ENCODE results near the gene KIAA1614.

The KIAA1614 gene

GRCh38 chr1:180912801-180913565, at the start of gene KIAA1614:
KIAA1614 (plus strand) TSS chr1:180912897; CDS start chr1:180913244, 347 bp downstream.
- Mint-ChIP-seq H3K36me3 (ENCODE audit: low read depth) (no peaks in the 10 kb centered on the region), H3K4me3 (peak within 1 kb of the TSS; percentile 42), H3K27me3 (ENCODE audit: low read depth) (peaks cover 38% of the 10 kb centered on the region), H3K27ac (no peak within 1 kb of the TSS), H3K9me3 (no peaks in the 10 kb centered on the region), H3K4me1 (ENCODE audit: low read depth) (peaks cover 17% of the 10 kb centered on the region)

GRCh38 chr1:180863158-180863775, 49.4 kb upstream of the KIAA1614 start:
- no peak overlapping the region for H3K27ac Mint-ChIP-seq
- H3K4me1 Mint-ChIP-seq (ENCODE audit: low read depth) = no peaks in the 10 kb centered on the region
- H3K4me3 Mint-ChIP-seq = no peak overlapping the region
- H3K27me3 Mint-ChIP-seq (ENCODE audit: low read depth) = no peaks in the 10 kb centered on the region
- H3K9me3 Mint-ChIP-seq = no peaks in the 10 kb centered on the region
- H3K36me3 Mint-ChIP-seq (ENCODE audit: low read depth) = peaks cover 4% of the 10 kb centered on the region

- Mint-ChIP-seq H3K4me3 (no peak overlapping the region), H3K27me3 (ENCODE audit: low read depth) (no peaks in the 10 kb centered on the region), H3K27ac (peak overlapping the region; percentile 3), H3K4me1 (ENCODE audit: low read depth) (no peaks in the 10 kb centered on the region), H3K36me3 (ENCODE audit: low read depth) (peaks cover 5% of the 10 kb centered on the region), H3K9me3 (no peaks in the 10 kb centered on the region)
Measured at GRCh38 chr1:180881806-180882509, 30.7 kb upstream of the KIAA1614 start.

- H3K9me3 Mint-ChIP-seq = no peaks in the 10 kb centered on the region
- peaks cover 5% of the 10 kb centered on the region for H3K4me1 Mint-ChIP-seq (ENCODE audit: low read depth)
- H3K4me3 Mint-ChIP-seq = no peak overlapping the region
- H3K27ac Mint-ChIP-seq = no peak overlapping the region
- no peaks in the 10 kb centered on the region for H3K27me3 Mint-ChIP-seq (ENCODE audit: low read depth)
- peaks cover 5% of the 10 kb centered on the region for H3K36me3 Mint-ChIP-seq (ENCODE audit: low read depth)
Measured at GRCh38 chr1:180884588-180885300, 28.0 kb upstream of the KIAA1614 start.

GRCh38 chr1:180886338-180886737, 26.4 kb upstream of the KIAA1614 start:
- Mint-ChIP-seq H3K27ac (no peak overlapping the region), H3K27me3 (ENCODE audit: low read depth) (no peaks in the 10 kb centered on the region), H3K4me1 (ENCODE audit: low read depth) (peaks cover 5% of the 10 kb centered on the region), H3K9me3 (no peaks in the 10 kb centered on the region), H3K36me3 (ENCODE audit: low read depth) (peaks cover 5% of the 10 kb centered on the region), H3K4me3 (no peak overlapping the region)

GRCh38 chr1:180887841-180888240, 24.9 kb upstream of the KIAA1614 start:
- Mint-ChIP-seq H3K36me3 (ENCODE audit: low read depth) (peaks cover 5% of the 10 kb centered on the region), H3K4me1 (ENCODE audit: low read depth) (peaks cover 7% of the 10 kb centered on the region), H3K4me3 (no peak overlapping the region)

GRCh38 chr1:180888870-180889269, 23.8 kb upstream of the KIAA1614 start:
- H3K4me1 Mint-ChIP-seq (ENCODE audit: low read depth) = peaks cover 13% of the 10 kb centered on the region
- H3K9me3 Mint-ChIP-seq = no peaks in the 10 kb centered on the region
- H3K27me3 Mint-ChIP-seq (ENCODE audit: low read depth) = no peaks in the 10 kb centered on the region
- peaks cover 3% of the 10 kb centered on the region for H3K36me3 Mint-ChIP-seq (ENCODE audit: low read depth)
- H3K27ac Mint-ChIP-seq = no peak overlapping the region
- H3K4me3 Mint-ChIP-seq = no peak overlapping the region

More at GRCh38 chr1:180887841-180888240, 24.9 kb upstream of the KIAA1614 start:
- H3K27me3 Mint-ChIP-seq (ENCODE audit: low read depth) = no peaks in the 10 kb centered on the region
- no peaks in the 10 kb centered on the region for H3K9me3 Mint-ChIP-seq
- no peak overlapping the region for H3K27ac Mint-ChIP-seq

GRCh38 chr1:180889325-180889724, 23.4 kb upstream of the KIAA1614 start:
- peaks cover 13% of the 10 kb centered on the region for H3K4me1 Mint-ChIP-seq (ENCODE audit: low read depth)
- no peak overlapping the region for H3K4me3 Mint-ChIP-seq
- no peak overlapping the region for H3K27ac Mint-ChIP-seq
- H3K36me3 Mint-ChIP-seq (ENCODE audit: low read depth) = peaks cover 4% of the 10 kb centered on the region
- no peaks in the 10 kb centered on the region for H3K27me3 Mint-ChIP-seq (ENCODE audit: low read depth)
- no peaks in the 10 kb centered on the region for H3K9me3 Mint-ChIP-seq

- Mint-ChIP-seq H3K4me3 (no peak overlapping the region), H3K27me3 (ENCODE audit: low read depth) (no peaks in the 10 kb centered on the region), H3K27ac (no peak overlapping the region), H3K9me3 (no peaks in the 10 kb centered on the region), H3K4me1 (ENCODE audit: low read depth) (peaks cover 13% of the 10 kb centered on the region), H3K36me3 (ENCODE audit: low read depth) (peaks cover 8% of the 10 kb centered on the region)
Measured at GRCh38 chr1:180892272-180892671, 20.4 kb upstream of the KIAA1614 start.

- Mint-ChIP-seq H3K4me1 (ENCODE audit: low read depth) (peaks cover 13% of the 10 kb centered on the region), H3K9me3 (no peaks in the 10 kb centered on the region), H3K27ac (no peak overlapping the region), H3K27me3 (ENCODE audit: low read depth) (no peaks in the 10 kb centered on the region), H3K4me3 (no peak overlapping the region), H3K36me3 (ENCODE audit: low read depth) (peaks cover 8% of the 10 kb centered on the region)
Measured at GRCh38 chr1:180892675-180893074, 20.0 kb upstream of the KIAA1614 start.

- H3K4me3 Mint-ChIP-seq = no peak overlapping the region
- peaks cover 8% of the 10 kb centered on the region for H3K36me3 Mint-ChIP-seq (ENCODE audit: low read depth)
- H3K27me3 Mint-ChIP-seq (ENCODE audit: low read depth) = no peaks in the 10 kb centered on the region
- H3K4me1 Mint-ChIP-seq (ENCODE audit: low read depth) = peaks cover 12% of the 10 kb centered on the region
- H3K9me3 Mint-ChIP-seq = no peaks in the 10 kb centered on the region
- H3K27ac Mint-ChIP-seq = no peak overlapping the region
Measured at GRCh38 chr1:180893614-180894013, 19.1 kb upstream of the KIAA1614 start.

- H3K27ac Mint-ChIP-seq = peak overlapping the region; percentile 12
- H3K36me3 Mint-ChIP-seq (ENCODE audit: low read depth) = peaks cover 8% of the 10 kb centered on the region
- H3K4me3 Mint-ChIP-seq = no peak overlapping the region
- no peaks in the 10 kb centered on the region for H3K9me3 Mint-ChIP-seq
- H3K4me1 Mint-ChIP-seq (ENCODE audit: low read depth) = peaks cover 8% of the 10 kb centered on the region
- H3K27me3 Mint-ChIP-seq (ENCODE audit: low read depth) = no peaks in the 10 kb centered on the region
Measured at GRCh38 chr1:180896161-180896560, 16.5 kb upstream of the KIAA1614 start.

- H3K4me1 Mint-ChIP-seq (ENCODE audit: low read depth) = peaks cover 2% of the 10 kb centered on the region
- H3K4me3 Mint-ChIP-seq = no peak overlapping the region
- no peaks in the 10 kb centered on the region for H3K9me3 Mint-ChIP-seq
- no peak overlapping the region for H3K27ac Mint-ChIP-seq
- H3K36me3 Mint-ChIP-seq (ENCODE audit: low read depth) = peaks cover 8% of the 10 kb centered on the region
- H3K27me3 Mint-ChIP-seq (ENCODE audit: low read depth) = no peaks in the 10 kb centered on the region
Measured at GRCh38 chr1:180898441-180899219, 14.1 kb upstream of the KIAA1614 start.

GRCh38 chr1:180899262-180899661, 13.4 kb upstream of the KIAA1614 start:
- no peak overlapping the region for H3K27ac Mint-ChIP-seq
- H3K4me1 Mint-ChIP-seq (ENCODE audit: low read depth) = no peaks in the 10 kb centered on the region
- no peaks in the 10 kb centered on the region for H3K27me3 Mint-ChIP-seq (ENCODE audit: low read depth)
- peaks cover 7% of the 10 kb centered on the region for H3K36me3 Mint-ChIP-seq (ENCODE audit: low read depth)
- no peak overlapping the region for H3K4me3 Mint-ChIP-seq
- no peaks in the 10 kb centered on the region for H3K9me3 Mint-ChIP-seq

Data from T-helper 1 cell treated with Interleukin-12 subunit alpha and Interleukin-12 subunit beta and Interleukin-4 antibody, amounts not matched to agents 30 μg/mL and 1 μg/mL, for 36 hours (primary cell).